Thoracic aorta (tissue), 2 donors: Measurements from ENCODE around the gene B3GNT7. TPM values are rescaled to one million over a fixed set of nuclear protein-coding genes. Genes with fewer than 3 reads are reported as not detected.

Experiments used
- ATAC-seq: fragments of 150-250 bp; one replicate; pipeline ENCODE4 v1.8.0; 2017; ENCODE audit warnings: low read depth; ENCODE audit not compliant: insufficient number of reproducible peaks, low FRiP score
- DNase-seq: peaks from one replicate; pipeline ENCODE4 v3.0.0-alpha.2; 2020; ENCODE audit warnings: low spot score
- H3K27ac ChIP-seq, 2 donors: fragments of 200-600 bp; sonication (generic); 1 replicate in 1 of 2; 2 replicates in 1 of 2; pipeline ENCODE4 v1.5.1; 2016; ENCODE audit warnings: mild to moderate bottlenecking in 2 of 2, moderate library complexity in 2 of 2
- H3K27me3 ChIP-seq: fragments of 200-600 bp; sonication (generic); replicated peaks from 2 replicates; pipeline ENCODE4 v1.6.0; 2016; ENCODE audit warnings: mild to moderate bottlenecking; ENCODE audit not compliant: insufficient read depth
- H3K36me3 ChIP-seq: fragments of 200-600 bp; sonication (generic); one replicate; pipeline ENCODE4 v1.5.1; 2016
- H3K4me1 ChIP-seq, 2 donors: fragments of 200-600 bp; sonication (generic); 1 replicate in 1 of 2; 2 replicates in 1 of 2; pipeline versions ENCODE4 v1.5.1 to v1.6.0; 2016; ENCODE audit warnings: low read depth in 2 of 2, mild to moderate bottlenecking in 1 of 2; ENCODE audit not compliant: control insufficient read depth in 1 of 2
- H3K4me3 ChIP-seq: fragments of 200-600 bp; sonication (generic); 2 replicates; pipeline ENCODE4 v1.5.1; 2016; ENCODE audit warnings: mild to moderate bottlenecking
- H3K9me3 ChIP-seq: fragments of 200-600 bp; sonication (generic); 2 replicates; pipeline ENCODE4 v1.5.1; 2016
- CTCF ChIP-seq: fragments of 200-600 bp; sonication (generic); IDR thresholded peaks from one replicate; pipeline ENCODE4 v1.5.1; 2019; ENCODE audit warnings: antibody characterized with exemption
- total RNA-seq, 2 donors: library from RNA; depleted of rRNA; stranded (reverse); fragments of >200 nt; gene quantifications; one replicate each; pipeline versions ENCODE4 v1.1.0 to v1.2.3, GENCODE V29; 2016

Gene B3GNT7
- total RNA-seq, 2 donors from 2014 or later = 11.4 to 17.5 TPM

DNA sequence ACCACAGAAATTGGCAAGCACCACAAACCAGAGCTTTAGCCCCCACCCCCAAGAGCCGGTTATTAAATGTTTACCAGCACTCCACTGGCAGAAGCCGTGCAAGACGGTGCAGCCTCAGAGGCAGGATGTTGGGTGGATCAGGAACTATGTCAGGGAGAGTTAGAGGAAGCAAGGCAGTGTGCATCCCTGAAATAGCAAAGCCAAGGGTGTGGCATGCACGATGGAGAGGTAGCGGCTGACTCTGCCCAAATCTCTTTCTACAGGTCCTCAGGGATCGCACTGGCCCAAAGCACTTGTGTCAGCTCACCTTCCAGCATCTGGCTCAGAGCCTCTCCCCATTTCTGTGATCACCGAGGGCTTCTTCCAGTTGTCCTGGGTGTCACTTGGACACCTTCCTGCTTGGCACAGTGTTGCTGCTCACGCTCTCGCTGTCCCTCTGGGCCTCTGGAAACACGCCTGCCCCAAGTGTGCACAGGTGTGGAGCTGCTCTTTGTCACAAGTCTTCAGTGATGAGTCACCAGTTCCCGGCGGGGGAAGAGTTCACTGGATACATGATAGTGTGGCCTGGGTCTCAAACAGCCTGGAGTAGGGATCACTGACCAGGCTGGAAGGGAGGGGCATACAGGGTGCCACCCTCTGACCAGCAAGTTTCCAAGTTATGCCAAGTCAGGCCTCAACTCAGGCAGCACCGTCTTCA is 17.3 kb upstream of the B3GNT7 start:
- no peak for TF ChIP-seq CTCF
- Histone ChIP-seq H3K27me3 (no peaks in the 10 kb centered on the region), H3K4me1 (no peaks in the 10 kb centered on the region), H3K9me3 (no peaks in the 10 kb centered on the region), H3K4me3 (no peak overlapping the region), H3K36me3 (no peaks in the 10 kb centered on the region), H3K27ac (no peak overlapping the region)
- ATAC-seq (no peak), DNase-seq (no peak)

- no peaks in the 10 kb centered on the region for H3K9me3 ChIP-seq
- H3K27ac ChIP-seq = no peak overlapping the region
- ATAC-seq = no peak
Measured at GRCh38 chr2:231379266-231380215, 16.0 kb upstream of the B3GNT7 start.

DNA sequence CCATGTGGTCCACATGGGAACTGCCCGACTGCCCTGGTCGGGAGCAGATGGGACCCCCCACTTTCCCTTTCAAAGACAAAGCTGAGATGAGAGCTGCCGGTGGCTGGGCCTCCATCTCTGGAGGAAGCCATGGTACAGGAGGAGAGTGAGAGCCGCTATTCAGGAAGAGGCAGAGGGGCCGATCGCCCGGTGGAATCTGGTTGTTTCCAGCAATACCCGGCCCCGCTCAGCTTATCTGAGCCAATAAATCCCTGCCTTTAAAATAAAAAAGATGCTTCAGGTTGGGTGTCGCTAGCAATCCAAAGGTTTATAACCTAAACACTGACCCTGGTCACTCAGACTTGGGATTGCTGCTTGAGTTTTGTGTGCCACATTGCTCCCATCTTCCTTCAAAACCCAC is 15.2 kb upstream of the B3GNT7 start:
- no peak for TF ChIP-seq CTCF

More at GRCh38 chr2:231379266-231380215, 16.0 kb upstream of the B3GNT7 start:
- Histone ChIP-seq H3K27me3 (no peaks in the 10 kb centered on the region), H3K4me3 (no peak overlapping the region), H3K36me3 (no peaks in the 10 kb centered on the region), H3K4me1 (no peaks in the 10 kb centered on the region)
- DNase-seq = no peak
- no peak for TF ChIP-seq CTCF

GRCh38 chr2:231380991-231381847 is 14.3 kb upstream of the B3GNT7 start:
- no peaks in the 10 kb centered on the region for H3K4me1 ChIP-seq
- no peaks in the 10 kb centered on the region for H3K27me3 ChIP-seq
- no peak overlapping the region for H3K27ac ChIP-seq
- ATAC-seq = no peak
- H3K4me3 ChIP-seq = no peak overlapping the region
- no peak for TF ChIP-seq CTCF
- no peaks in the 10 kb centered on the region for H3K9me3 ChIP-seq
- DNase-seq = no peak
- no peaks in the 10 kb centered on the region for H3K36me3 ChIP-seq

More for the DNA sequence above, 15.2 kb upstream of the B3GNT7 start:
- Histone ChIP-seq H3K4me3 (no peak overlapping the region), H3K27ac (no peak overlapping the region), H3K36me3 (no peaks in the 10 kb centered on the region), H3K9me3 (no peaks in the 10 kb centered on the region), H3K27me3 (no peaks in the 10 kb centered on the region), H3K4me1 (no peaks in the 10 kb centered on the region)
- DNase-seq (no peak), ATAC-seq (no peak)
